ENCODE measurements around the gene EYS.

EYS gene

DNA sequence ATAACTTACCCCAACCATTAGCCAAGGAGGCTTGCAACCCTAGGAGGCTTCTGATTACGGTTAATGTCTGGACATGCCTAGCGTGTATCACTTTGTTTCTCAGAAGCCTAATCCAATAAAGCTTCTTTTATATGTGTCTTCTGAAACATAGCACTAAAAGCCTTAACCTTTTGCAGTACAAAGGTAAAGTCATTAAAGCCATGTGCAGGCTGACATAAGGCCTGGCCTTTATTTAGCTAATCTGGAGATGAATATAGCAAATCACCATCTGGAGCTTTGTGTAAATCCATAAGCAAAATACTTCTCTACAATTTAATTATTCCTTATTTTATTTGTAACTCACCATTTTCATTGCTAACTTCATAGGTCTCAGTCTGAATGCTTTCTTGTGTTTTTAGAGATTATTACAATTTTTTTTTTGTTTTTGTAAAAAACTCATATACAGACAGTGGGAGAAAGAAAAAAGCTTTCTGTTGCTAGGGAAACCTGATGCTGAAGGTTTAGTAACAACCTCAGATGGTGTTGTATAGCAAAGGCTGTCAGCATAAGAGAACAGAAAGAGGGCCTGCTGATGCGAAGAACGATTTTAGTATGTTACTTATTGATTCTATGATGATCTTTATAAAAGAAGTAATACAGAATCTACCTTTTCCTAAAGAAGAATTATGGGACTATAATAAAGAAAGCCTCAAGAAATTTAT lies at the start of gene EYS:
Gene EYS, minus strand, starts transcription at position 101 of the 701 bp plus-strand sequence. CDS start 211,816 bp downstream, outside the sequence.
- no peak for DNase-seq (ENCODE audit: extremely low spot score, insufficient read length, low read depth)
- no peak for FAIRE-seq

DNA sequence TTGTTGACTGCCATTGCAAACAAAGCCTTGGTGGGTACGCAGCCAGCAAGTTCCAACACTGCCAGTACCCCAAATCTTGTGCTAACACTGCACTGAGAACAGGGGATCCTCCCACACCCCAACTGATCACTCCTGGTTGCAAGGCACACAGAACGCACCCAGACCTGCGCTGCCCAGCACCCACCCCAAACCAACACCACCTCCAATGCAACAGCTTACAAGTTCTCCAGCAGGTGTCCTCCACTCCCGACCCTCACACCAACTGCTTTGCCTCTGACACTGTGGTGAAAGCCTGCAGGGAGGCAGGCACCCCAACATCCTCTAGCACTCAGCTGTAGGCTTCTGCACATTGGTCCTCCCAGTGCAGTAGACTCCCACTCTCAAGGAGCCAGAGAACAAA lies 39.3 kb upstream of the EYS start:
- DNase-seq (ENCODE audit: extremely low spot score, insufficient read length, low read depth) (no peak), FAIRE-seq (no peak)

DNA sequence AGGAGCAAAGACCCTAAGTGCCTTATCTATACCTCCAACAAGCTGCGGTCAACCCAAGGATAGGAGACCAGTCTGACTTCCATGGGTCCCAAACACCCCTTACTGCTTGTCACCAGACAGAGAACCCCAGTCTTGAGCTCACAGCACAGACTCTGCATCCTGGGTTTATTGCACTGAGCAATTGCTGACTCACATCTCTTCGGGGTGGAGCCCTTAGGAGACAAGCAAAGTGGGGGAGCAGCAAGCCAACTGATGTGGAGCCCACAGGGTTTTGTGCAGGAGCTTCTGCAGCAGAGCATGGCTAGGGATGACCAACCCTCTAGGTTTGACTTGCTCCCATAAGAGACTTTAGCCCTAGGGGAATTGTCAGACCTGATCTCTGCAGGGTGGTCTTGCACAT lies 38.6 kb upstream of the EYS start:
- FAIRE-seq (no peak), DNase-seq (ENCODE audit: extremely low spot score, insufficient read length, low read depth) (no peak)

DNA sequence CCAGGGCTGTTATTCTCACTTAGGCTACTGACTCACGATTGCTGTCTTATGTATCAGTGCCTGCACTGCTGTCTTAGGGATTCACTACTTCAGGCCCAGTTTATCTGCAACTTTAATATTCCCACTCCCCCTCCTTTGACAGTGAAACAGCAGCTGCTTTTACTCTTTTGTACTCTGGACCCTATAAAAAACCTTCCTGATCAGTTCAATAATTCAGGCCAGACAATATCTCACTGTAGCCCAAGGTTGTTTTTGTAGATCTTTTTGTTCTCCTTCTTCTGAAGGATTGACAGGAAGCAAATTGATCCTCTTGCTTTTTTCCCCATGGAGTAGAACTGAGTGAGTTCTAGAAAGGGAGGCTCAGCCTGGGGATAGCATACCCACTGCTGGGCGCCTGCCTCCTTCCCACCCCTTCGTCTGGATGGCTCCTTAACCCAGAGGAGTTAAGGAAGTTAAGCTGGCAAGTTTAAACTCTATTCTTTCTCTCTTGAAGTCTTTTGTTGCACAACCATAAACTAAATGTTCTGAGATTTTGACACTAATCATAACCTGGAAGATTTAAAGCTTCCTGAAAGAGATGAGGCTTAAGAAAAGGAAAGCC lies 22.0 kb upstream of the EYS start:
- DNase-seq (ENCODE audit: extremely low spot score, insufficient read length, low read depth), result no peak
- no peak for FAIRE-seq

DNA sequence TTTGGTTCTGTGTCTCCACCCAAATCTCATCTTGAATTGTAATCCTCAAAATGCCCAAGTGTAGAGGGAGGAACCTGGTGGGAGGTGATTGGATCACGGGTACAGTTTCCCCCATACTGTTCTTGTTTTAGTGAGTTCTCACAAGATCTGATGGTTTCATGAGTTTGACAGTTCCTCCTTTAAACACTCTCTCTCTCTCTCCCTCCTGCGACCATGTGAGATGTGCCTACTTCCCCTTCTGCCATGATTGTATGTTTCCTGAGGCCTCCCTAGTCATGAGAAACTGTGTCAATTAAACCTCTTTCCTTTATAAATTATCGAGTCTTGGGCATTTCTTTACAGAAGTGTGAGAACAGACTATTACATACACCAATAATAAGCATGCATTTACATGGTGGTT lies 12.1 kb upstream of the EYS start:
- no peak for FAIRE-seq
- no peak for DNase-seq (ENCODE audit: extremely low spot score, insufficient read length, low read depth)

DNA sequence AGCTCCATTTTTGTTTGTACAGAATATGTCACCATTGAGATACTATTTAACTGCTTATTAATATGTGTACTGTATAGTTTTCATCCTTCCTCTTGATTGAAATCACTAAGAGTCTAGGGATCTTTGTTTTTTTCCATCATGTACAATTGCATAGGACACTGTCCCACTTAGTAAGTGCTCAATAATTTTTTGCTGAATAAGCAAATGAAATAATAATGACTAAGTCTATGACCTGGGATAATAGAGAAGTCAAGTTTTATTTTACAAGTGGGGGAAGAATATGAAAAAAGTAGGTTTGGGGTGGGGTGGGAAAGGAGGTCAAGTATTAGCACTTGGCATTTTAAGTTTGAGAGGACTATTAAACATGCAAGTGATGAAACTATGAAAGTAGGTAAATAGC lies 4.5 kb upstream of the EYS start:
- DNase-seq (ENCODE audit: extremely low spot score, insufficient read length, low read depth), result no peak
- FAIRE-seq, result no peak

DNA sequence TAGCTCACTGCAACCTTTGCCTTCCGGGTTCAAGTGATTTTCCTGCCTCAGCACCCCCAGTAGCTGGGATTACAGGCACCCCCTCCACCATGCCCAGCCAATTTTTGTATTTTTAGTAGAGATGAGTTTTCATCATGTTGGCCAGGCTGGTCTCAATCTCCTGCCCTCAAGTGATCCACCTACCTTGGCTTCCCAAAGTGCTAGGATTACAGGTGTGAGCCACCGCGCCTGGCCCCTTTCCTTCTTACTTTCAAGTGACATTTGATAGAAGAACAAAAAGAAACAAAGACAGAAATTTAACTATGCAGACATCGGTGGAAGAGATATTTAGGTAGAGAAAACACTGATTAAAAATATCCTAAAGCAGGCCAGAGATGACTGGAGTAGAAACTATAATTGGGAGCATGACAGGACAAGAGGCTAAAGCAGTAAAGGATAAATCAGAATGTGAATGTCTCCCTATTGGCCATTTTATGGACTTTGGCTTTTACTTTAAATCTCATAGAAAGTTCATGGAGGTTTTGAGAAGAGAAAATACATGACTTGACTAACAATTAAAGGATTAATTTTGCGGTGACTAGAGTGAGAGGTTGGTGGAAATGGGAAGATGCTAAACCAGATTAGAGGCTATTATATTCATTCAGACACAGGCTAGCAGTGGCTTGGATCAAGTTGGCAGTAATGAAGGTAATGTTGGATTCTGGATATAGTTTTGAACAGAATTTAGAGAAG lies 2.2 kb upstream of the EYS start:
- DNase-seq (ENCODE audit: extremely low spot score, insufficient read length, low read depth) (no peak), FAIRE-seq (no peak)

DNA sequence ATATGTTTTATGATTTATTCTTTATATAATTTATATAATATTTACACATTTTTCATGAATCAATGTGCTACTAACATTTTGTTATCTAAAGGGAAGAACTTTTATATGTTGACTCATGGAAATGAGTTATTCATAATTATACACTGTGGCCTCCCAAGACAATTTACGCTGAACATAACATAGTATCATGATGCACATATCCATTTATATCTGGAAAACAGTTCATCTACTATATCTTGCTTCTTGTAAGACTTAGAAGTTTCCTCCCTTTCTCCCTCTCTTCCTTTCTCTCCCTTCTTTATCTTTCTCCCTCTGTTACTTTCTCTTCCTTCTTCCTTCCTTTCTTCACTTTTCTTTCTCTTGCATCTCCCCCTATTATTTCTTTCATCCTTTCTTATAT lies 1.1 kb upstream of the EYS start:
- FAIRE-seq, result no peak
- DNase-seq (ENCODE audit: extremely low spot score, insufficient read length, low read depth), result no peak

DNA sequence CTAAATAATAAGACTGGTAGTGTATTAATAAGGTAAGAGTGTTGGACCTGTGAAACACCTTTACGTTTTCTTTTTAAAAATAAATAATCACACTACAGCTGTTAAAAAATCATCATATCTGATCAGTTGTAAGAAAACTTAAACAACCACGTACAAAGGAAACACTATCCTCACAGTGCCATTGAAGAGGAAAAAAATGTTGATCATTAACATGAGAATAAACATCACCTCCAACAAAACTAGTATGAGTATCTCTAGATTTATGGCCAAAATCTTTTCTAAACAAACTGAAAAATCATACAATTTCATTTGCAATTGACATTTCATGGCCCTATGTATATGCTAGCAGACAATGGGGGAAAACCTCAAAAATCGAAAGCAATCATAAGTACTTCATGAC lies 590 bp downstream of the EYS start:
- FAIRE-seq, result no peak

DNA sequence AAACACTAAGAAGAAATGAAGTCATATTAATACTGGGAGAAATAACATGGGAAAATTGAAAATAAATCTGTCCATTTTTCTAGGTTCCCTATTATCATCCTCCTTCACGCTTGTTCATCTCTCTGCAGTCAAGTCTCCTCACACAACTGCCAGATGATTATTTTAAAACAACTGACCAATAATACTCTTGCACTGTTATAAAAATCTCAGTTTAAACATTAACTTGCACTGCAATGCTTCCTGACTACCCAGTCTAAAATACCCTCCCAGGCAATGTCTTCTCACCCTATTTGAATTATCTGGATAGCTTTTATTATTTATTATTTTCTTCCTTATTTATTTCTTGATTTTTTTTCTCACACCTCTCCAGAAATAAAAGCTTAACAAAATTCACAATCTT lies 5.7 kb downstream of the EYS start:
- no peak for FAIRE-seq

More for the DNA sequence above, 590 bp downstream of the EYS start:
- DNase-seq (ENCODE audit: extremely low spot score, insufficient read length, low read depth), result no peak

DNA sequence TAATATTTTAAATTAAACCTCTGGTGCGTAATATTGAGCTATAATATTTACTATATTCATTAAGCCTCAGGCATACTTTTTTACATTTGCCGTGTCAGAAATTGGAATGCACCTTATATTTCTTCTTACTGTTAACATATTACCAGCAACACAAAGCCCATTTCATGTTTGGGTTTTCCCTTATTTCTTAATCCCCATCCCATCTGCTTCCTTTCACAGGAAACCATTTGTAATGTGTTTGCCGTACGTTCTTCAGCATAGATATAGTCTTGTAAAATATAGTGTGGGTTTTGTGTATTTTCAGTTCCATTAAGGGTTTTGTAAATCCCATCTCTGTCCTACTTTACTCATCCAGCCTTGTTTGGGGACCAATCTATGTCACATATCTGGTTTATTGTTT lies 6.5 kb downstream of the EYS start:
- DNase-seq (ENCODE audit: extremely low spot score, insufficient read length, low read depth) (no peak), FAIRE-seq (no peak)

More for the DNA sequence above, 5.7 kb downstream of the EYS start:
- no peak for DNase-seq (ENCODE audit: extremely low spot score, insufficient read length, low read depth)

DNA sequence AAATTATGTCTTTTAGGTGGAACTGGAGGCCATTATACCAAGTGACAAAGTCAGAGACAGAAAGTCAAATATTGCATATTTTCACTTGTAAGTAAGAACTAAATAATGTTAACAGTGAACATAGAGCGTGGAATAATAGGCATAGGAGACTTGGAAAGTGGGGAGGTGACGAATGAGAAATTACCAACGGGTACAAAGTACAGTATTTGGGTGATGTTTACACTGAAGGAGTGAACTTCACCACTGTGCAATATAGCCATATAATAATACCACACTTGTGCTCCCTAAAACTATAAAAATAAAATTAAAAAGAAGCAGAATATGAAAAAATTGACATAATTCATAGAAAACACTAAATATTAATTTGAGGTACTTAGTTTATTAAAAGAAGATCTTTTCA lies 14.9 kb downstream of the EYS start:
- DNase-seq (ENCODE audit: extremely low spot score, insufficient read length, low read depth), result no peak
- FAIRE-seq, result no peak

DNA sequence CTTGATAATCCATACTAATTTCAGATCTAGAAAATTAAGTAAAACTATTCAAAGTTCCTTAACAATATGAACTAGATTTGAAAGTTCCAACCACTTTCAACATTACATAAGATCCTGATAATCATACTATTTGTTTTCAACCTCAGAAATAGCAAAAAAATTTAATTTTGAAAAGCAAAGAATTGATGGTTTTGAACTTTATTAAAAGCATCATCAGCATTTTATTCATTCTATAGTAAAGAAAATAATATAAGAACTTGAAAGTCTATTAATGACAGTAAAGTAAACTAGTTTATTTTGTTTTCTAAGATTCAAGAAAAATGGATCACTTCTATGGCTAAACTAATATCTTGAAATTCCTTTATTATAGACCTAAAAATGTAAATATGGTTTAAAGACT lies 26.8 kb downstream of the EYS start:
- DNase-seq (ENCODE audit: extremely low spot score, insufficient read length, low read depth) (no peak), FAIRE-seq (no peak)

DNA sequence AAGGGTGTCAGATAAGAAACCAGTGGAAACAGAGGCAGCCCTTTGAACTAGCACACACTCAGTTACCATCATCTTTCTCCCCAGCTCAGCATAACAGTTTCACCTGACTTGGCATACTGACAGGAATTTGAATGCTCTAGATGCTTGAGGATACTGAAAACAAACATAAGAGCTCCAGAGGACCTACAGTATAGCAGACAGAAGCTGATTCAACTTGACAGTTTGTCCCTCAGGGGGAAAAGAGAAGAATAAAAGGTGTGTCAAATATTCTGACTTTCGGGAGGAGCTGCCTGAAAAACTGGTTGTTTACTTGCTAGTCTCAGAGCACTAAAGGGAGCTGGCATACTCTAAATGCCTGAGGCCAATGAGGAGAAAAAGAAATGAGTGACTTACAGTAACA lies 35.1 kb downstream of the EYS start:
- DNase-seq (ENCODE audit: extremely low spot score, insufficient read length, low read depth), result no peak
- FAIRE-seq, result no peak

DNA sequence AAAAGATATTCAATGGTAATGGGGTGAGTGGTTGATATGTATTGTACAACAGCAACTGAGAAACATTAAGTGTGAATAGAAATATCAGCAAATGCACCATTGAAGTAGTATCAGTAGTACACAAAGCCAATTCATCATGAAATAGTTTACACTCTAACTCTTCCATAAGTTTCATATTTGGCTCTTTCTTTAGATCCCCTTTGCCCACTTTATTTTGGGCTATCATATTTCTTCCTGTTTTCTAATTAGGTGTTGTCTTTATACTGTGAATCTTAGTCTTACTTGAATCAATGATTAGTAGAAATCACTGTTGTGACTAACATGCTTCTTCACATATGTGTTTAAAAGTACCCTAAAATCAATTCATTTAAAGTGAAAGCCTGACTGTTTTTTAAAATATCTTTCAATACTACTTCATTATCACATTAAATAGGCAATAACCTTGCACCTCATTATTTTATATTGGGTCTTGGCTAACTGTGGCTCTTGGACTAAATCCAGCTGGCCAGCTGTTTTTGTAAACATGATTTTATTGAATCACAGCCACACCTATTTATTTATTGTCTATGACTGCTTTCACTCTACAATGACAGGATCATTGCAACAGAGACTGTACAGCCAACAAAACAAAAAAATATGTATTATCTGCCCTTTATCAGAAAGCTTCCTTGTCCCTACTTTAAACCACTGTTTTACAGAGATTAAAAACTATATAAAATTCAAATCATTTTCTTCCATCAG lies 38.9 kb downstream of the EYS start:
- DNase-seq (ENCODE audit: extremely low spot score, insufficient read length, low read depth) (no peak), FAIRE-seq (no peak)

DNA sequence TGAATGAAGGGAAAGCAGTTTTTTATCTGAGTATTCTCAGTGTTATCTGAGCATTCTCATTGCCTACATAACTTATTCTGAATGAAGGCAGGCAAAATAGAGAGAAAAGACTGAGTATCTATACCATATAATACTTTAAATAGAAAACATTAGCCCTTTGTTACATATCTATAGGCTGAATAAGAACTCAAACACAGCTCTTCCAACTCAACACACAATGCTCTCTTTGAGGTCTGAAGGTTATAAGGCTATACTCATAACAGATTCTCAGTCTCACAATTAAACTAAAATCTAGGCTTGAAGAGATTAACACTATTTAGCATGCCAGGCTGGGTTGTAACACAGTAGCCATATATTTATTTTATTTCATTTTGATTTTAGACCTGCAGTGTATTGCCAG lies 56.9 kb downstream of the EYS start:
- DNase-seq (ENCODE audit: extremely low spot score, insufficient read length, low read depth) (no peak), FAIRE-seq (no peak)

DNA sequence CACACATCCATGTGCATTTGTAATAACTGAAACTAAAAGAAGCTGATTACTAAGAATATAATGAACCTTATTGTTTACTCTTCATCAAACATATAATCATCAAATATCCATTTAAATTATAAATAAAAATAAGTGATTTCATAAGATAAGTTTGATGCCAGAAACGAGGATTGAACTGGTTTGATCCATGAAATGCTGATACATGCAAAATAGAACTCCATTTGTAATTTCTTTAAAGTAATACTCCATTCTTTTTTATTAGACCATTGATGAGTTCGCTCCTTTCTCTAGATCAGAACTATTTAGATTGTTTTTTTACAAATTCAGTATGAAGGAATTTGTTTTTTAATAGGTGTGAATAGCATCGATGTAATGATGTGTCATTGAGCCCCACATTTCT lies 57.6 kb downstream of the EYS start:
- no peak for DNase-seq (ENCODE audit: extremely low spot score, insufficient read length, low read depth)
- no peak for FAIRE-seq

DNA sequence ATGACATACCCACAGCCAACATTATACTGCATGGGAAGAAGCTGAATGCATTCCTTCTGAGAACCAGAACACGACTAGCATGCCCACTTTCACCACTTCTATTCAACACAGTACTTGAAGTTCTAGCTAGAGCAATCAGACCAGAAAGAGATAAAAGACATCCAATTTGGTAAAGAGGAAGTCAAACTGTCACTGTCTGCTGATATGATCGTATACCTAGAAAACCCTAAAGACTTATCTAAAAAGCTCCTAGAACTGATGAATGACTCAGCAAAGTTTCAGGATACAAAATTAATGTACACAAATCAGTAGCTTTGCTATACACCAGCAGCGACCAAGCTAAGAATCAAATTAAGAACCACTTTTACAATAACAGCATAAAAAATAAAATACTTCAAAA lies 60.5 kb downstream of the EYS start:
- no peak for FAIRE-seq
- DNase-seq (ENCODE audit: extremely low spot score, insufficient read length, low read depth), result no peak

DNA sequence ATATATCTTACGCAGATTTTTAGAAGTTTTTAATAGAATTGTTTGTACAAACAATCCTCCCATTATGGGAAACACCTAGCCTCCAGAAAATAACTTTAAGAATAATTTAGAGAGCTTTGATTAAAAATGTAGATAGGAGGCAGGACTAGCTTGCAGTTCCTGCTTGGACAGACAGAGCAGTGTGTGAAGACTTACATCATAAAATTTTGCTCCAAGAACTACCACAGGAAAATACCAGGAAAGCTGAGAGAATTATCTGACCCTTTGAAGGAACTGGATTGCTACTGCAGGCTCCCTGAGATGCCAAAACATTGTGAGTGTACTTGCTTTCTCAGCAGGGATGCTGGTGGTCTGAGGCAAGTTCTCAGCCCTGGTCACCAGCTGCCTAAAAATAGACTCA lies 64.2 kb downstream of the EYS start:
- FAIRE-seq, result no peak
- no peak for DNase-seq (ENCODE audit: extremely low spot score, insufficient read length, low read depth)

DNA sequence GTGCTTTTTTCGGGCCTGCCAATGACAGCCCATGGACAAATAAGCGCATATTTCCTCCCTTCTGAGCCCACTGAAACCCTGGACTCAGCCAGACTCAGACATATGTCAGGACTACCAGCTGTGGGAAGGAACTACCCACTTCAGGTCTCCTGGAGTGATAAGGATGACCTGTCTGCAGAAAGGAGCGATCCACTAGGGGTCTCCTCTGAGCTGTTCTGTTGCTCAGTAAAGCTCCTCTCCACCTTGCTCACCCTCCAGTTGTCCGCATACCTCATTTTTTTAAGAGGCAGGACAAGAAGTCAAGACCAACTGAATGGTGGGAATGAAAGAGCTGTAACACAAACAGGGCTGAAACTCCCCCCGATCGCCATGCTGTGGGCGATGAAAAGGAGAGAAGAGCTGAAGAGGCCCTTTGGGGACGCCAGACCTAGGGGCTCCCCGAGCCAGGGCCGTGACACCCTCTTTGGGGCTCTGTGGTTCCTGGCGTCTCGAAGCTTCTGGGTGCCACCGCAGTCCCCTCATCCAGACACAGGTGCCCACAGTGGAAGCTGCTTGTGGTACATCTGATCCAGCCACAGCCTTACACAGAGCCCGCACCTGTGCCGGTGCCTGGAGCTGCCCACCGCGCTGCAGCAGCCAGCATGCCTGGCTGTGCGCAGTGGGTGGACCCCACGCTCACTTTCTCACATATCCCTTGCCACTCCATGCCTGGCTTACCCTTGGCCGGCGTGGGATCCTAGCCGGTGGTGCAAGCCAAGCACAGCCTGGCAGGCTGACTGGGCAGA lies 68.8 kb downstream of the EYS start:
- FAIRE-seq, result no peak
- no peak for DNase-seq (ENCODE audit: extremely low spot score, insufficient read length, low read depth)

Data from GM18507 (cell line).